WERI-Rb-1 (cell line): ENCODE results near the gene HCRT.

ENCODE experiments used
- DNase-seq: peaks from one replicate; pipeline ENCODE4 v3.0.0-alpha.2; 2020
- H3K27ac ChIP-seq: fragments of 250-450 bp; sonication (Bioruptor Pico); 2 replicates; pipeline ENCODE4 v1.5.1; 2020; ENCODE audit warnings: mild to moderate bottlenecking, moderate library complexity
- H3K27me3 ChIP-seq: fragments of 250-450 bp; sonication (Bioruptor Pico); 2 replicates; pipeline ENCODE4 v1.5.1; 2021; ENCODE audit warnings: mild to moderate bottlenecking, low read depth, moderate library complexity; ENCODE audit not compliant: insufficient read depth, severe bottlenecking
- H3K36me3 ChIP-seq: fragments of 250-450 bp; sonication (Bioruptor Pico); 2 replicates; pipeline ENCODE4 v1.5.1; 2020; ENCODE audit warnings: mild to moderate bottlenecking, moderate library complexity
- H3K4me3 ChIP-seq: 2 replicates; pipeline ENCODE4 v1.5.1; 2011; ENCODE audit warnings: low read depth, mild to moderate bottlenecking, control low read depth, low read length
- H3K9me3 ChIP-seq: fragments of 250-450 bp; sonication (Bioruptor Pico); 2 replicates; pipeline ENCODE4 v1.5.1; 2021; ENCODE audit warnings: mild to moderate bottlenecking, moderate library complexity; ENCODE audit not compliant: severe bottlenecking
- CTCF ChIP-seq: IDR thresholded peaks from 2 replicates; pipeline ENCODE4 v1.5.1; 2011; ENCODE audit warnings: low read depth, mild to moderate bottlenecking, control low read depth, inconsistent platforms, low read length

Gene HCRT

DNA sequence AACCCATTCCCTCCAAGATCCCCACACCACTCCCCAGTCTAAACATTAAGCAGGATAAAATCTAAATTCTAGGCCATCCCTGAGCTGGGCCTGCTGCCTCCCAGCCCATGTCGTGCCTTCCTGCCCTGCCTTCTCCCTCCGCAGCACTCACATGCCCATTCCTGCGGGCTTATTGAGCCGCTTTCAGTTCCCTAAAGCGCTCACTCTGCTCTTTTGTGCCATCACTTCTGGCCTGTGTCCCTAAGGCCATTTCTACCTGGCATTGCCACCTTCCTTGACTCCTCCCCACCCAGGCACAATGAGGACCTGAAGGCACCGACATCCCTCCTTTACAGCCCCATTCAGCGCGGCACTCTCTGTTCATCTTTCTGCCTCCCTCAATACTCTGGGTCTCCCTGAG is 17.4 kb downstream of the HCRT start:
- no peak for DNase-seq

DNA sequence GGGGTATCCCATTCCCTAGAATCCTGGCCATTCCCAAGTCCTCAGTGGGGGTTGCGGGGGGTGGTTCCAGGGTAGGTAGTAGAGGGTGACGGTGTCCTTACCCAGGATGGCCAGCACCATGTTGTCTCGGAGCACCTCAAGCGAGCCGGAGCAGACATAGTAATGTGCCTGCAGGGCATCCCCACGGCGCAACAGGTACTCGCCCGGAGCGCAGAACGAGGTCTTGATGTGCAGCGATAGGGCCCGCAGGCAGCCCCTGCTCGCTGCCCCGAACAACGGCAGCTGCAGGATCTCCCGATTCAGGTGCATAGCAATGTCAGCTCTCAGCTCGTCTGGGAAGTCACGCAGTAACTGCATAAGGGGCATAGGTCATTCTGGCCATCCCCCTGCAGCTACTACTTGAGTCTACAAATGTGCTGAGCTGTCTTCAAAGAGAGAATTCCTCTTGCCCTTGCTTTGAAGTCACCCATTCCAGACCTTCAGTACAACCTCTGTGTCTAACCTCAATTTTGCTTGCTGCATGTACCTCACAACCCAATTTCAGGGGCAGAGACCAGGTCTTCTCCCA is 19.0 kb downstream of the HCRT start:
- Histone ChIP-seq H3K4me3 (no peak overlapping the region), H3K9me3 (no peaks in the 10 kb centered on the region), H3K27ac (no peak overlapping the region), H3K27me3 (no peaks in the 10 kb centered on the region), H3K36me3 (no peaks in the 10 kb centered on the region; the same call in 1 of the 2 replicates)
- DNase-seq, result no peak
- TF ChIP-seq CTCF, result no peak

More for the DNA sequence above, 17.4 kb downstream of the HCRT start:
- Histone ChIP-seq H3K9me3 (no peaks in the 10 kb centered on the region), H3K27me3 (no peaks in the 10 kb centered on the region), H3K36me3 (no peaks in the 10 kb centered on the region; the same call in 1 of the 2 replicates), H3K4me3 (no peak overlapping the region), H3K27ac (no peak overlapping the region)
- TF ChIP-seq CTCF, result no peak

GRCh38 chr17:42165751-42166150 is 19.5 kb downstream of the HCRT start:
- TF ChIP-seq CTCF, result no peak
- Histone ChIP-seq H3K36me3 (no peaks in the 10 kb centered on the region; the same call in 1 of the 2 replicates), H3K27ac (no peak overlapping the region), H3K9me3 (no peaks in the 10 kb centered on the region), H3K27me3 (no peaks in the 10 kb centered on the region), H3K4me3 (no peak overlapping the region)
- no peak for DNase-seq

- TF ChIP-seq CTCF, result no peak
- no peak for DNase-seq
- Histone ChIP-seq H3K4me3 (no peak overlapping the region), H3K27ac (no peak overlapping the region), H3K27me3 (no peaks in the 10 kb centered on the region), H3K36me3 (no peaks in the 10 kb centered on the region), H3K9me3 (no peaks in the 10 kb centered on the region)
Measured at GRCh38 chr17:42163696-42164407, 21.4 kb downstream of the HCRT start.

- no peak overlapping the region for H3K4me3 ChIP-seq
- no peak overlapping the region for H3K27ac ChIP-seq
- H3K9me3 ChIP-seq, result no peaks in the 10 kb centered on the region
- TF ChIP-seq CTCF, result peak; percentile 85
- H3K36me3 ChIP-seq, result no peaks in the 10 kb centered on the region
- no peaks in the 10 kb centered on the region for H3K27me3 ChIP-seq
- peak; percentile 68 for DNase-seq
Measured at GRCh38 chr17:42163113-42163512, 22.1 kb downstream of the HCRT start.
